H1 (cell line): ENCODE measurements around the gene TMEM131L. TPM values are rescaled to one million over a fixed set of nuclear protein-coding genes. Genes with fewer than 3 reads are reported as not detected.

Source experiments
- CTCF ChIA-PET: fragments of 300-600 bp; sonication (Branson Sonifier 250); formaldehyde crosslinking; loops from one replicate; lab custom pipeline; 2021; ENCODE audit not compliant: partially characterized antibody; lab: Charles Lee
- POLR2A ChIA-PET: fragments of 300-600 bp; sonication (Branson Sonifier 250); formaldehyde crosslinking; loops from one replicate; lab custom pipeline; 2021; ENCODE audit warnings: inconsistent platforms; ENCODE audit not compliant: partially characterized antibody; lab: Charles Lee
- DNase-seq, 2 experiments: peaks; one replicate each; pipeline versions ENCODE4 v3.0.0 to v3.0.0-alpha.2; 2010 to 2022; ENCODE audit warnings: low spot score in 2 of 2, low read depth in 1 of 2, mixed read lengths in 1 of 2
- FAIRE-seq: peaks from 2 replicates; lab custom pipeline; 2011; peaks lifted over from hg19 to GRCh38; lab: Jason Lieb, UNC
- H2AFZ ChIP-seq: 2 replicates; pipeline ENCODE4 v1.8.1; 2012; ENCODE audit warnings: low read length, inconsistent platforms
- H2AK5ac ChIP-seq: 2 replicates; pipeline ENCODE4 v1.6.1; 2013; ENCODE audit warnings: low read depth, low read length
- H2BK120ac ChIP-seq: replicated peaks from 2 replicates; pipeline ENCODE3; 2013; ENCODE audit warnings: low read depth, low read length, inconsistent platforms
- H2BK12ac ChIP-seq: 2 replicates; pipeline ENCODE4 v1.6.1; 2013; ENCODE audit warnings: low read depth, low read length
- H2BK15ac ChIP-seq: 2 replicates; pipeline ENCODE4 v1.6.1; 2013; ENCODE audit warnings: low read length
- H2BK20ac ChIP-seq: 2 replicates; pipeline ENCODE4 v1.6.1; 2013; ENCODE audit warnings: low read length
- H2BK5ac ChIP-seq: 2 replicates; pipeline ENCODE4 v1.6.1; 2013; ENCODE audit warnings: low read depth, low read length
- H3K14ac ChIP-seq: 2 replicates; pipeline ENCODE4 v1.6.1; 2013; ENCODE audit warnings: inconsistent platforms; ENCODE audit not compliant: insufficient read length
- H3K18ac ChIP-seq: 2 replicates; pipeline ENCODE4 v1.6.1; 2013; ENCODE audit warnings: low read length; ENCODE audit errors: extremely low read depth
- H3K23ac ChIP-seq: 2 replicates; pipeline ENCODE4 v1.6.1; 2013; ENCODE audit warnings: inconsistent platforms; ENCODE audit not compliant: insufficient read length
- H3K23me2 ChIP-seq: 2 replicates; pipeline ENCODE4 v1.6.1; 2013; ENCODE audit warnings: low read depth, low read length
- H3K27ac ChIP-seq: 2 replicates; pipeline ENCODE4 v1.6.1; 2011; ENCODE audit warnings: low read depth, low read length, inconsistent platforms
- H3K27me3 ChIP-seq, 4 experiments: replicated peaks in 1 of 4; 1 replicate in 1 of 4; 2 replicates in 3 of 4; pipeline versions ENCODE4 v1.6.1 to v1.8.1; 2011 to 2013; ENCODE audit warnings: low read length in 3 of 4, mild to moderate bottlenecking in 3 of 4, inconsistent platforms in 2 of 4, mixed read lengths in 2 of 4, moderate library complexity in 1 of 4; ENCODE audit not compliant: control insufficient read depth in 3 of 4, insufficient read depth in 3 of 4; ENCODE audit errors: extremely low read depth in 1 of 4
- H3K36me3 ChIP-seq, 4 experiments: 2 replicates each; pipeline versions ENCODE4 v1.6.1 to v1.8.1; 2011 to 2013; ENCODE audit warnings: mild to moderate bottlenecking in 4 of 4, low read length in 3 of 4, moderate library complexity in 2 of 4, control low read depth in 1 of 4, inconsistent platforms in 1 of 4; ENCODE audit not compliant: insufficient read depth in 4 of 4, control insufficient read depth in 2 of 4
- H3K4ac ChIP-seq: replicated peaks from 2 replicates; pipeline ENCODE3; 2013; ENCODE audit warnings: low read length, low read depth, mixed read lengths, inconsistent platforms; ENCODE audit not compliant: insufficient read length
- H3K4me1 ChIP-seq, 4 experiments: replicated peaks in 1 of 4; 1 replicate in 1 of 4; 2 replicates in 3 of 4; pipeline versions ENCODE4 v1.6.1 to v1.8.1; 2011 to 2013; ENCODE audit warnings: low read length in 3 of 4, inconsistent platforms in 2 of 4, mixed read lengths in 1 of 4; ENCODE audit not compliant: insufficient read depth in 4 of 4, control insufficient read depth in 3 of 4
- H3K4me2 ChIP-seq, 2 experiments: 2 replicates each; pipeline versions ENCODE4 v1.6.1 to v1.8.1; 2011 to 2013; ENCODE audit warnings: low read depth in 2 of 2, low read length in 2 of 2, control low read depth in 1 of 2, inconsistent platforms in 1 of 2, mild to moderate bottlenecking in 1 of 2; ENCODE audit not compliant: insufficient read depth in 1 of 2
- H3K4me3 ChIP-seq, 4 experiments: fragments of 200-600, 300-600 bp in 1 of 4; sonication (generic), shearing (Covaris generic), sonication (Bioruptor Twin) in 1 of 4; 2 replicates each; pipeline versions ENCODE4 v1.5.1 to v1.8.1; 2011 to 2016; ENCODE audit warnings: low read length in 4 of 4, low read depth in 3 of 4, control low read depth in 2 of 4, inconsistent platforms in 2 of 4, mild to moderate bottlenecking in 2 of 4, mixed read lengths in 1 of 4, moderate library complexity in 1 of 4; ENCODE audit not compliant: insufficient read depth in 2 of 4; ENCODE audit errors: extremely low read depth in 1 of 4
- H3K56ac ChIP-seq: replicated peaks from 2 replicates; pipeline ENCODE3; 2013; ENCODE audit warnings: low read depth, mild to moderate bottlenecking, mixed read lengths, low read length, inconsistent platforms; ENCODE audit not compliant: insufficient read length
- H3K79me1 ChIP-seq: 2 replicates; pipeline ENCODE4 v1.6.1; 2013; ENCODE audit warnings: low read depth, low read length, control low read depth
- H3K79me2 ChIP-seq, 2 experiments: 2 replicates each; pipeline versions ENCODE4 v1.6.1 to v1.8.1; 2012 to 2013; ENCODE audit warnings: low read length in 2 of 2, mild to moderate bottlenecking in 2 of 2, inconsistent platforms in 1 of 2; ENCODE audit not compliant: insufficient read depth in 2 of 2, control insufficient read depth in 1 of 2
- H3K9ac ChIP-seq, 4 experiments: replicated peaks in 1 of 4; 1 replicate in 1 of 4; 2 replicates in 3 of 4; pipeline versions ENCODE4 v1.6.1 to v1.8.1; 2011 to 2013; ENCODE audit warnings: low read depth in 3 of 4, low read length in 3 of 4, control low read depth in 2 of 4, mild to moderate bottlenecking in 2 of 4, moderate library complexity in 2 of 4, inconsistent platforms in 1 of 4; ENCODE audit errors: extremely low read depth in 1 of 4
- H3K9me3 ChIP-seq, 2 experiments: 2 replicates each; pipeline versions ENCODE4 v1.6.1 to v1.8.1; 2012 to 2013; ENCODE audit warnings: mild to moderate bottlenecking in 2 of 2, moderate library complexity in 2 of 2, control low read depth in 1 of 2, inconsistent platforms in 1 of 2, low read depth in 1 of 2, low read length in 1 of 2, mixed read lengths in 1 of 2; ENCODE audit not compliant: insufficient read depth in 2 of 2
- H4K20me1 ChIP-seq, 2 experiments: replicated peaks in 1 of 2; 2 replicates each; pipeline versions ENCODE3 to v1.8.1; 2011 to 2013; ENCODE audit warnings: inconsistent platforms in 2 of 2, low read length in 2 of 2, mild to moderate bottlenecking in 1 of 2; ENCODE audit not compliant: insufficient read depth in 2 of 2, control insufficient read depth in 1 of 2
- H4K5ac ChIP-seq: 2 replicates; pipeline ENCODE4 v1.6.1; 2013; ENCODE audit warnings: low read length, low read depth, mixed read lengths, inconsistent platforms; ENCODE audit not compliant: insufficient read length
- H4K8ac ChIP-seq: 2 replicates; pipeline ENCODE4 v1.8.0; 2013; ENCODE audit warnings: mild to moderate bottlenecking, moderate library complexity, low read length, inconsistent platforms; ENCODE audit not compliant: insufficient read depth; ENCODE audit errors: extremely low read depth
- H4K91ac ChIP-seq: replicated peaks from 2 replicates; pipeline ENCODE3; 2013; ENCODE audit warnings: low read length, mixed read lengths, inconsistent platforms; ENCODE audit not compliant: insufficient read length
- BCL11A ChIP-seq, 2 experiments: IDR thresholded peaks; one replicate each; pipeline ENCODE4 v1.6.1; 2011; ENCODE audit warnings: low read depth in 2 of 2, low read length in 2 of 2, mild to moderate bottlenecking in 2 of 2
- FOSL1 ChIP-seq: IDR thresholded peaks from 2 replicates; pipeline ENCODE4 v1.6.1; 2011; ENCODE audit warnings: mild to moderate bottlenecking, low read depth, low read length, moderate library complexity; ENCODE audit not compliant: insufficient read depth
- HDAC2 ChIP-seq, 2 experiments: fragments of 300-600 bp in 1 of 2; sonication (generic) in 1 of 2; IDR thresholded peaks; 2 replicates each; pipeline ENCODE4 v1.6.1; 2011 to 2012; ENCODE audit warnings: low read depth in 2 of 2, low read length in 2 of 2, mild to moderate bottlenecking in 2 of 2, moderate library complexity in 2 of 2, borderline replicate concordance in 1 of 2, inconsistent platforms in 1 of 2
- RFX5 ChIP-seq: IDR thresholded peaks from 2 replicates; pipeline ENCODE4 v1.6.1; 2011; ENCODE audit warnings: low read depth, low read length, improper control_type of control experiment, borderline replicate concordance
- SIN3A ChIP-seq, 2 experiments: IDR thresholded peaks in 1 of 2; conservative IDR thresholded peaks in 1 of 2; 2 replicates each; pipeline ENCODE4 v1.6.1; 2011 to 2012; ENCODE audit warnings: low read length in 2 of 2, improper control_type of control experiment in 1 of 2, low read depth in 1 of 2, mild to moderate bottlenecking in 1 of 2
- SP2 ChIP-seq: IDR thresholded peaks from 2 replicates; pipeline ENCODE4 v1.6.1; 2012; ENCODE audit warnings: mild to moderate bottlenecking, low read length, inconsistent platforms
- WGBS, 2 experiments: shearing (Covaris generic) in 1 of 2; methylation state at CpG; one replicate each; pipeline versions ENCODE4 v1.1.6 to v1.1.7; 2013 to 2015; ENCODE audit warnings: low lambda C conversion rate in 2 of 2, mixed read lengths in 2 of 2, inconsistent platforms in 1 of 2, low coverage in 1 of 2, missing lambda C conversion rate in 1 of 2; ENCODE audit not compliant: insufficient replicate concordance in 2 of 2, insufficient coverage in 1 of 2, insufficient read length in 1 of 2; ENCODE audit errors: extremely low coverage in 1 of 2, missing lambda C conversion rate in 1 of 2; 5-methylcytosine and 5-hydroxymethylcytosine counted together
- polyA plus RNA-seq, 7 experiments: library from polyadenylated mRNA; depleted of rRNA in 3 of 7; stranded (reverse) in 5 of 7; unstranded in 2 of 7; fragments of >200 nt in 5 of 7; fragments of 200-250 nt in 2 of 7; gene quantifications; 1 replicate in 5 of 7; 2 replicates in 1 of 7; 4 replicates in 1 of 7; pipeline versions ENCODE4 v1.2.1 to v1.2.3, GENCODE V29; 2011 to 2013; ENCODE audit warnings: missing spikeins in 2 of 7, mixed read lengths in 2 of 7
- total RNA-seq: library from RNA; stranded (reverse); fragmentation: NEBNext Ultra II Directional; extraction: Animal tissue kit (Norgen Biotek cat#: 25700); gene quantifications from 2 replicates; pipeline ENCODE4 v1.2.1, GENCODE V29; 2021

Gene TMEM131L
- total and polyA plus RNA-seq, 2 of the 8 experiments (the other 6 are each of a cell fraction or from before 2014, with no cell fraction given) = 14.3 to 26.1 TPM

GRCh38 chr4:153603258-153603657, 137.1 kb downstream of the TMEM131L start:
- Histone ChIP-seq H4K8ac (no peak overlapping the region), H2BK20ac (no peak overlapping the region), H3K4me3 (no peak overlapping the region), H4K91ac (no peak overlapping the region), H3K27me3 (no peaks in the 10 kb centered on the region), H3K36me3 (peaks cover 7 to 46% (median 24%) of the 10 kb centered on the region in 4 experiments; a peak in 7 of 8 replicates), H3K14ac (no peak overlapping the region), H3K27ac (no peak overlapping the region), H3K9ac (no peak overlapping the region), H3K4me2 (no peak overlapping the region), H3K23ac (no peak overlapping the region), H3K4me1 (no peaks in the 10 kb centered on the region), H3K79me2 (no peaks in the 10 kb centered on the region), H3K9me3 (no peaks in the 10 kb centered on the region), H3K56ac (no peak overlapping the region), H2BK15ac (no peak overlapping the region), H2AK5ac (no peak overlapping the region), H3K23me2 (no peaks in the 10 kb centered on the region), H3K4ac (no peak overlapping the region), H4K5ac (no peak overlapping the region), H2BK5ac (no peak overlapping the region), H3K18ac (no peak overlapping the region), H4K20me1 (peaks cover 0 to 2% of the 10 kb centered on the region in 2 experiments), H2AFZ (no peak overlapping the region), H2BK120ac (no peak overlapping the region), H3K79me1 (no peaks in the 10 kb centered on the region; the same call in 1 of the 2 replicates), H2BK12ac (no peak overlapping the region)
- no peak for DNase-seq
- FAIRE-seq = no peak
- ChIA-PET POLR2A (no interaction called here), CTCF (interaction anchor here (0.5 to 0.9 kb wide), 2 partner anchors 11 to 31 kb away, joined by 3 read pairs; no protein-coding TSS in a partner anchor)
- 100% methylated on average over 2 of the region's 2 CpGs; no CpG with 5 or more reads in 1 of the 2 experiments for WGBS, 2 experiments
- TF ChIP-seq RFX5 (no peak), SP2 (no peak), BCL11A (IDR thresholded peaks at IDR 0.05; ENCODE audit: low read depth in 2 of 2, low read length in 2 of 2) (no peak), HDAC2 (IDR thresholded peaks at IDR 0.05; ENCODE audit: borderline replicate concordance in 1 of 2, low read depth in 2 of 2, low read length in 2 of 2) (no peak), SIN3A (conservative IDR thresholded peaks at IDR 0.05 in 1 of 2, IDR thresholded peaks at IDR 0.05 in 1 of 2; ENCODE audit: low read depth in 1 of 2, low read length in 2 of 2) (no peak), FOSL1 (no peak)
